Ramos (cell line): Measurements from ENCODE around the gene FLNC.

Experiments
- in situ Hi-C: fragments of 300-500 bp; cut with MboI; formaldehyde crosslinking; loops from one replicate; pipeline ENCODE4 v1.14.3; 2022; ENCODE audit warnings: low sequenced_read_pairs; ENCODE audit not compliant: unreplicated experiment

Gene FLNC, protein sequence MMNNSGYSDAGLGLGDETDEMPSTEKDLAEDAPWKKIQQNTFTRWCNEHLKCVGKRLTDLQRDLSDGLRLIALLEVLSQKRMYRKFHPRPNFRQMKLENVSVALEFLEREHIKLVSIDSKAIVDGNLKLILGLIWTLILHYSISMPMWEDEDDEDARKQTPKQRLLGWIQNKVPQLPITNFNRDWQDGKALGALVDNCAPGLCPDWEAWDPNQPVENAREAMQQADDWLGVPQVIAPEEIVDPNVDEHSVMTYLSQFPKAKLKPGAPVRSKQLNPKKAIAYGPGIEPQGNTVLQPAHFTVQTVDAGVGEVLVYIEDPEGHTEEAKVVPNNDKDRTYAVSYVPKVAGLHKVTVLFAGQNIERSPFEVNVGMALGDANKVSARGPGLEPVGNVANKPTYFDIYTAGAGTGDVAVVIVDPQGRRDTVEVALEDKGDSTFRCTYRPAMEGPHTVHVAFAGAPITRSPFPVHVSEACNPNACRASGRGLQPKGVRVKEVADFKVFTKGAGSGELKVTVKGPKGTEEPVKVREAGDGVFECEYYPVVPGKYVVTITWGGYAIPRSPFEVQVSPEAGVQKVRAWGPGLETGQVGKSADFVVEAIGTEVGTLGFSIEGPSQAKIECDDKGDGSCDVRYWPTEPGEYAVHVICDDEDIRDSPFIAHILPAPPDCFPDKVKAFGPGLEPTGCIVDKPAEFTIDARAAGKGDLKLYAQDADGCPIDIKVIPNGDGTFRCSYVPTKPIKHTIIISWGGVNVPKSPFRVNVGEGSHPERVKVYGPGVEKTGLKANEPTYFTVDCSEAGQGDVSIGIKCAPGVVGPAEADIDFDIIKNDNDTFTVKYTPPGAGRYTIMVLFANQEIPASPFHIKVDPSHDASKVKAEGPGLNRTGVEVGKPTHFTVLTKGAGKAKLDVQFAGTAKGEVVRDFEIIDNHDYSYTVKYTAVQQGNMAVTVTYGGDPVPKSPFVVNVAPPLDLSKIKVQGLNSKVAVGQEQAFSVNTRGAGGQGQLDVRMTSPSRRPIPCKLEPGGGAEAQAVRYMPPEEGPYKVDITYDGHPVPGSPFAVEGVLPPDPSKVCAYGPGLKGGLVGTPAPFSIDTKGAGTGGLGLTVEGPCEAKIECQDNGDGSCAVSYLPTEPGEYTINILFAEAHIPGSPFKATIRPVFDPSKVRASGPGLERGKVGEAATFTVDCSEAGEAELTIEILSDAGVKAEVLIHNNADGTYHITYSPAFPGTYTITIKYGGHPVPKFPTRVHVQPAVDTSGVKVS (N-terminal part only)

DNA sequence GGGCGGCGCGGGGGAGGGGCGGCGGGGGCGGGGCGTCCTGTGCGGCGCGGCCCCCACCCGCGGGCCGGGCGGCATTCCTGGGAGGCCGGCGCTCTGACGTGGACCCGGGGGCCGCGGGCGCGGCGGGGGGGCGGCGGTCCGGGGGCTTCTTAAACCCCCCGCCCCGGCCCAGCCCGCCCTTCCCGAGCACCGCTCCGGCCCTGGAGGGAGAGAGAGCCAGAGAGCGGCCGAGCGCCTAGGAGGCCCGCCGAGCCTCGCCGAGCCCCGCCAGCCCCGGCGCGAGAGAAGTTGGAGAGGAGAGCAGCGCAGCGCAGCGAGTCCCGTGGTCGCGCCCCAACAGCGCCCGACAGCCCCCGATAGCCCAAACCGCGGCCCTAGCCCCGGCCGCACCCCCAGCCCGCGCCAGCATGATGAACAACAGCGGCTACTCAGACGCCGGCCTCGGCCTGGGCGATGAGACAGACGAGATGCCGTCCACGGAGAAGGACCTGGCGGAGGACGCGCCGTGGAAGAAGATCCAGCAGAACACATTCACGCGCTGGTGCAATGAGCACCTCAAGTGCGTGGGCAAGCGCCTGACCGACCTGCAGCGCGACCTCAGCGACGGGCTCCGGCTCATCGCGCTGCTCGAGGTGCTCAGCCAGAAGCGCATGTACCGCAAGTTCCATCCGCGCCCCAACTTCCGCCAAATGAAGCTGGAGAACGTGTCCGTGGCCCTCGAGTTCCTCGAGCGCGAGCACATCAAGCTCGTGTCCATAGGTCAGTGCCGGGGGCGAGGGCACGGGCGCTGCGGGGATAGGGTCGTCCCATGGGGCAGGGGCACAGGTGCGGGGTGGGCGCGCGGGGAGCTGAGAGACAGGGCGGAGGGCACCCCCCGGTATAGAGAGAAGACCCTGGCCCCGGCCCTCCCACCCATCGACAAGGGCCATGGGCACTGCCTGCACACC is at the start of gene FLNC:
FLNC (plus strand) TSS at position 176 of the 947 bp plus-strand sequence; CDS start at position 408, 232 bp downstream.
- in situ Hi-C loops = no loop called here

DNA sequence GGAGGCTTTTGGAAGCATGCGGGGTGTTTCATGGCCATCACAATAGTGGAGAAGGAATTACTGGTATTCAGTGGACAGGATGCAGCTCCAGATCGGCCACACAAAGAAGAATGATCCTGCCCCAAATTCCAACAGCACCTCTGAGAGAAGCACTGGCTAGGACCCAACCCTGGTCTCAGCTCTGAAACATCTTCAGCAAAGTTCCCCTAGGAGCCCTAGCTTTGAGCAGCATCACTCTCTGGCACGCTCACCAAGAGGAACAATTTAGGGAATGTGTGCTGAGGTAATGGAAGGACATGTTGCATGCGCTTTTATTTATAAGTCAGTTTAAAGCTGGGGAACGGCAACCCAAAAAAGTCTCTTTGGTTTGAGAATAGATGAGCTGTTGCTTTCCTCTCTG is 49.1 kb upstream of the FLNC start:
- in situ Hi-C loops = no loop called here

DNA sequence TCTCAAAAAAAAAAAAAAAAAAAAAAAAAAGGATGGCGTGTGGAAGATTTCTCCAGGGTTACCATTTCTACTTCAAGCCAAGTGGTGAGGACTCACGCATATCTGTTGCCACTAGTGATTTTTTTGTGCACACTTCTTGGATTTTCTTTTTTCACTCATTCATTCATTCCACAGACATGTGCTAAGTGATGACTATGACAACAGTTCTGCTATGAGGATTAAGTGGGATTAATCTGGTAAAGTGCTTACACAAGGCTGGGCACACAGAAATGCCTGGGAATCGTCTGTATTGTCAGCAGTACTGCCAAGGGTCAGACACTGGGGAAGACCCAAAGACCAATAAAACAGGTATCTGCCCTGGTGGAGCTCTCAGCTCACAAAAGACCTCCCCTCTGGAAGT is 48.4 kb upstream of the FLNC start:
- in situ Hi-C loops = no loop called here

DNA sequence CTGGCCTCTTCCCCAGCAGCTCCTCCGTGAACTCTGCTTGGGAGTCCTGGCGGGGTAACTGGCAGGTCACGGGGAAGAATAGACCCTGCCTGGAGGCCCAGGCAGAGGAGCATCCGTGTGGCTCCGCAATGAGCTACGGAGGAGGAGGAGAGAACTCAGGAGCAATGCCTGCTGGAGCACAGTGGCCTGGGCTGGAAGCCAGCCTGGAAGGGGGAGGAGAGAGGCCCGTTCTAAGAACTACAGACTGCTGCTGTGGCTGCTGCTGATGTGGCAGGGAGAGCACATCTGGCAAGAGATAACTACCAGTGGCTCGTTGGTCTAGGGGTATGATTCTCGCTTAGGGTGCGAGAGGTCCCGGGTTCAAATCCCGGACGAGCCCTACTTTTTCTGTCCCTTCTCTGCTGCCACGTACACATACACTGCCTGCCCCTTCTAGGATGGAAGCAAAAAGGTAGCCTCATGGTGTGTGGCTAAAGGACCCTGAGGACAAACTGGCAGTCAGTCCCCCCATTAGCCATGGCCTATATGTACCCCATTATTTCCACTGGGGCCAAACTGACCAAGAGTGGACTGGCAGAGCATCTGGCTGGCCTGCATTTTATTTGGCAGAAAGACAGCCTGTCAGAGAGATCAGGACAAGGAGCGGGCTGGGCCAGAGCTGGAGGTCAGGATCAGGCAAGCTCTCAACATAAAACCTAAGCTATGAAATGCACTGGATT is 46.9 kb upstream of the FLNC start:
- in situ Hi-C loops = no loop called here

DNA sequence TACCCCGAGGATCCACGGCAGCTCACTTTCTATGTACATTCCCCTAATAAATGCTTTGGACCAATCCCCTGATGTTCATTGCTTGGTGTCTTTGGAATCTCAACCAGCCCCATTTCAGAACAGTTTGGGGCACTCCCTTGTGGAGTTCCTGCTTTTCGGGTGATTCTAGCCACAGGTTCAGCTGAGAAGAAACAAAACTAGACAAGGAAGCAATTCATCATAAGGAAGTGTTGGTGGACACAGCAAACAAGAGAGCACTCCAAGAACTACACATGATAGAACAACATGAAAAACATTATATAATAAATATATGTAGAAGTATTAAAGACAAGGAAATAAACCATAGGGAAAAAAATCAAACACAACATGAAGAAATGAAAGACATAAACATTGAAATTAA is 44.5 kb upstream of the FLNC start:
- in situ Hi-C loops = no loop called here

DNA sequence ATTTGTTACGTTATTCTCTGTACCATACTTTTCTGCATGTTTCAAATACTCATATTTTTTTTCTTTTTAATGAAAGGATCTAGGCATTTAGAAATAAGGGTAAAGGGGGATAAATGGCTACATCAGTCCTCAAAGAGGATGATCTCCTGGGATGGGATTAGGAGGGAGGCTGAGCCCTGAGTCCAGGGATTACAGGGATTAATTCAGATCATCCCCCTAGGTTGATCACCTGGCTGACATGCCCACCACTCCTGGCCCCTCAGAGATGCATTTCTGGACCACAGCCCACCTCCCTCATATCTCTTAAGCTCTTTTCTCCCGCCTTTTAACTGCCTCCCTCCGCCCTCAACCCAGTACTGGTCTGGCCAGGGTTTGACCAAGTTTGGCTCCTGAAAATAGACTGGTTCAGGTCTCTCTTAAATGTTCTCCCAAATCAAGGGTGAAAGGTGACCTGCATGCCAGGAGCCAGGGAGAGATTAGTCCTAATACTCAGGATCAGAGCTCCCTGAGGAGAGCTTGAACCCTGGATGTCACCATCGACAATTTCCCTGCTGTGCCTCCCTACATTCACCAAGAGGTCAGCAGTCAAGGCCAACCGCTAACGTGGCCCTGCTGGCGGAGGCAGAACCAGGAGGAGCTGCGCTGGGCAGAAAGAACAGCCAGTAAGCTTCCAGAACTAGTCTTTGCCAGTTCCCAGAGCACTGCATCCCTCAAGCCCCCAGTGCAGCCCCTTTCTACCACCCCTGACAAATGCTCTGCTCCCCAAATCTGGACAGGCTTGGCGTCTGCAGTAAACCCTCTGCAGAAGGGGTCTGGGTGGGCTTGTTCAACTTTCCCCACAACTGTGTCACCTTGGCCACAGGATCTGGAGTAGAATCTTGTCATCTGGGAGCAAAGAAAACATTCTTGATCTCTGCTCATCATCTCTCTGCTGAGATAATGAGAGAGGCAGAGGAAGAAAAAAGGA is 41.5 kb upstream of the FLNC start:
- in situ Hi-C loops = no loop called here

DNA sequence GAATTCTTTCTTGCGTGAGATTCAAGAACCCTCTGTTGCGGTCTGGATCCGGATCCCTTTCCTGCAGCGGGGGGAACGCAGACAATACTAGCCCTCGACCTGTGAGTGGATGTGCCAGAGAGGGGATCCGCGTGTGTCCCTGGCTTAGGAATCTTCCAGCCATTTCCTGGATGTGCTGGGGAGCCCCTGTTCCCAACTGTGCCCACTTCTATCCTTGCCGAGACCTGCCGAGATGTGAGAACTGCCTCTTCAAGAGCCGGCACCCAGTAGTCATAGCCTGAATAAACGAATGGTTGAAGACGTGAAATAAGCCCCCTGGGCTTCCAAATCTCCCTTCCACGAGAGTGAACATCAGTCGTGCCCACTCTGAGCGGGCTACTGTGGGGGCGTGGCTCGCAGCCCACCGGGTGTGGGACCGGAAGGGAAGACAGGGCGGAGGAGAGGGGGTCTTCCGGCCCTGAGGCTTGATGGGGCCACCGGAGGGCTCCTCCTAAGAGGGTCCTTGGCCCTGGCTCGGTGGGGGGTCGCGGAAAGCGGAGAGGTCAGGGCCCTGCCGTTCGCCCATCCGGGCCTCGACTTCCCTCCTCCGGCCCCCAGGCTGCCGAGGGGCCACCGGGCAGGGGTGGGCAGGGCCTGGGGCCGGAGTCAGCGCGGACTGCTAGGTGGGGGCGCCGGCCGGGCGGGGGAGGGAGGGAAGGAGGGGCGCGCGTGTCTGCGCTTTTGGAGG is 39.7 kb upstream of the FLNC start:
- in situ Hi-C loops = no loop called here

DNA sequence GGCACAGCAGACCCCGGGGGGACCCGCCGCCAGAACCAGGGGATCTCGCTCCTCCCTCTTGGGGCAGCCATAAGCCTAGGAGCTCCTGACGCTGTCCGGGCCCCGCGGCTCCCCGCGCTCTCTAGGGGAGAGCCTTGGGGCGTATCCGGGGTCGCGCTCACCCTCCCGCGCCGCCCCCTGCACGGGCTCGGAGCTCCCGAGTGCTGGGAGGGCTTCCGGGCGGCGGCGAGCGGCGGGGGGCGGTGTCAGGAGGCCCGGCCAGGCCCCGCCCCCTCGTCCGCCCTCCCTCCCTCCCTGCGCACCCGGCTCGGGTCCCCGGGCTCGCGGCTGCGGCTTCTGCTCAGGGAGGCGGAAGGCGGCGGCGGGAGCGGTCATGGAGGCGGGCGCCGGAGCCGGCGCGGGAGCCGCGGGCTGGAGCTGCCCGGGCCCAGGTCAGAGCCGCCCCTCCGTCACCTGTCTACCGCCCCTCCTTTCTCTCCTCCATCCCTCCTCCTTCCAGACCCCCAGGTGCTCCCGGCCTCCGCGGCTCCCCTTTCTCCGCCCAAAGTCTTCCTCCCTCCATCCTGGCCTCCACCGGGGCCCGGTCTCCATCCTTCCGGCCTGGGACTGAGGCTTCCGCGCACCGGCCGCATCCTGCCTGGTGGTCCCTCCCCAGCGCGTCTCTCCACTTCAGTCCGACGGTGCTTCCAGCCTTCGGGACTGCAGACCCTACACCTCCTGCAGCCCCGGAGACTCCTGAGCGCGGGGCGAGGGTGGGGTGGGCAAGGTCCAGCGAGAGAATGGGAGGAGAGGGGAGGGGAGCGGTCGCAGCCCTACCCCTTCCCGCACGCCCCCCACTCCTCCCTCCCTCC is 38.9 kb upstream of the FLNC start, which contains the start of gene CCDC136:
CCDC136 (plus strand) TSS at position 848 of the 851 bp plus-strand sequence. CDS start 444 bp downstream, outside the sequence.
- in situ Hi-C loops = no loop called here

DNA sequence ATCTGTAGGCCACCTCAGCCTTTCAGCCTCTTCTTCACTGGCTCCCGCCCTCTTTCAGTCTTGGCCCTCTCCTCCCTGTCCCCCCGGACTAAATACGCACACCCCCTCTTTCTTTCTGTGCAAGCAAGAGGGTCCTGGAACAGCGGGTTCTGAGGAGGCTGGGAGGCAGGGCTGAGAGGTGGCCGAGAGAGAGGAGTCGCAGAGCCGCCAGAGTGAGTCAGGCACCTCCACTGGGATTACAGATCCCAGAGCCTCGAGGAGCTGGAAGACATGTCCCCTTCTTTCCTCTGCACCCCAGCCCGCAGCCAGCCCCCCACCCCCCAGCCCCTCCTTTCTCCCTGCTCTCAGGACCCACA is 38.3 kb upstream of the FLNC start:
- in situ Hi-C loops = no loop called here

DNA sequence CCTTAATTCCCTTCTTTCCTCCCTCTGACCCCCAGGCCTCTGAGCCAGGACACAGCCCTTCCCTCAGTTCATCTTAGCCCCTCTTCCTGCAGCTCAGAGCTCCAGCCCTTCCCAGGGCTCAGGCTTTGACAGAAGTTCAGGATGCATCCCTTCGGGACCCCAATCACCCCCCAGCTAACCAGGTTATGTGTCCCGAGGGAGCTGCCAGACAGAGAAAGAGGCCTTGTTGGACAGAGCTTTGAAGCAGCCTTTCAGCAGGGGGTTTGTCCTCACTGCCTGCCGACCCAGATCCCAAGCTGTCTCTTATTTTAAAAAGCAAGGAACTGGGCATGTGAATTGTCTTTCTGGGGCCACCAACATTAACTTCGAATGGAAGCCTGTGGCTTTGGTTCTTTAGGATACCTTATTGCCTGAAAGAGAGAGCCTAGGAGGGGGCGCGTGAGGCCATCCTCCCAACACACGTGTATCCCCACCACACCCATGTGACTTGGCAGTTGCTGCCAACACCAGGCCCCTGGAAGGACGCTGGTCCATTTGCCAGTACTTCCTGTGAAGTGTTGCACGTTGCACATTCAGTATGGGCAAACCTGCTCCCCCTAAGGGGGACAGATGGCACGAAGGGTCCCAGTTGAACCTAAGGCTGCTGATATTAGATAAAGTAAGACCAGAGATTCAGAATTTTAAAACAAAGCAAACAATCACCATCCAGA is 37.6 kb upstream of the FLNC start:
- in situ Hi-C loops = no loop called here

DNA sequence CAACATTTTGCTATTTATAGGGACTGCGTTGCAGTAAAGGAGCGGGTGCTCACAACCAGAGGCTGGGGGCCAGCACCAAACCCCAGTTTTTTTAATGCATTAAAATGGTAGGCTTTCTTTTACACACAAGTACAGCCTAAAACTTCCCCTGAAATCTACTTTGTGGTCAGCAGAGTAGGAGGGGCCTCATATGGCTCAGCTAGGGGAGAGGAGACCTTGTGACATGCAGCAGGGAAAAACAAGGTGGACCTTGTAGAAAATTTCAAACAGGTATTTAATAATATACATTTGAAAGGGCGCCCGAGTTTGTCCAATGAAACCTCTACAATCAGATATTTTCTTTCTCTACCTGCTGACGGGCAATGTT is 37.0 kb upstream of the FLNC start:
- in situ Hi-C loops = no loop called here

DNA sequence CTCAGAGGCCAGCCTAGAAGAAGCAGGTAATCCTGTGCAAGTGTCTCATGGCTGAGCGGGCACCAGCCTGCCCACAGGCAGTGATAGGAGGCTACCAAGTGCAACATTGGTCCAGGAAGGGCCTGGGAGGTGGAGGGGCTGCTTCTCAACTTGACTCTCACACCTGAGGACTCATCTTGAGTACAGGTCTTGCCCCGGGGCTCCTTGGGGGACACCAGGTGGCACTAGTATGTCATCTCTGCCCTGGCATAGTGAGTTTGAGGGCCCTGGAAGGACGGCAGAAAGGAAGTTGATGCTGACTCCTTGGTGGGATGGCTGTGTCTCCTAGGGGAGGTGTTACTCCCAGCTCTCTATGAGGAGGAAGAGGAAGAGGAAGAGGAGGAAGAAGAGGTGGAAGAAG is 36.2 kb upstream of the FLNC start:
- in situ Hi-C loops = no loop called here

DNA sequence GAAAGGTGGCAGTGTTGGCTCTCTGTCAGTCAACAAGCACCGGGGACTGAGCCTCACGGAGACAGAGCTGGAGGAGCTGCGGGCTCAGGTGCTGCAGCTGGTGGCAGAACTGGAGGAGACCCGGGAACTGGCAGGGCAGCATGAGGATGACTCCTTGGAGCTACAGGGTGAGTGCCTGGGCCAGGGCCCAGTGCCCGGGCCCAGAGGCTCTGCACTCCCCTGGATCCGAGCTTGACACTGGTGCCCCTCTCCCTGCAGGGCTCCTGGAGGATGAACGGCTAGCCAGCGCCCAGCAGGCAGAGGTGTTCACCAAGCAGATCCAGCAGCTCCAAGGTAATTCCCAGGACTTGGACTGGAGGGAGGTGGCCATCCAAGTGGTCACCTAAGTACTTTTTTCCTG is 35.8 kb upstream of the FLNC start:
- in situ Hi-C loops = no loop called here

DNA sequence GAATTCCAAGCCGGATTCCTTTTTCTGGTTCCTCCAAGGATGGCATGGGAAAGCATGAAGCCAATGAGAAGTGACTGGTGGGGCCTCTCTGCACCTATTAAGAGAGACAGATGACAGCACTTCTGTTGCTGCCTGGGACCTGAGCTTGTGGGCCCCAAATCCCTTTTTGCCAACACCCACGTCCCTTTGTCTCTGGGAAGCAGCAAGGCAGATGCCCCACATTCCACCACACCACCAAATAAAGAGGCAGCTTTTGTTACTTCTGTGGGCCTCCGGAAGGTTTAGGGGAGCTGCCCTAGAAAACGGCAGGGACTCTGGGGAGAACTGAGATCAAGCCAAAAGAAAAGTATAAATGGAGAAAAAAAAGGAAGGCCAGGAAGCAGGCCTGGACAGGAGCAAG is 35.1 kb upstream of the FLNC start:
- in situ Hi-C loops = no loop called here

DNA sequence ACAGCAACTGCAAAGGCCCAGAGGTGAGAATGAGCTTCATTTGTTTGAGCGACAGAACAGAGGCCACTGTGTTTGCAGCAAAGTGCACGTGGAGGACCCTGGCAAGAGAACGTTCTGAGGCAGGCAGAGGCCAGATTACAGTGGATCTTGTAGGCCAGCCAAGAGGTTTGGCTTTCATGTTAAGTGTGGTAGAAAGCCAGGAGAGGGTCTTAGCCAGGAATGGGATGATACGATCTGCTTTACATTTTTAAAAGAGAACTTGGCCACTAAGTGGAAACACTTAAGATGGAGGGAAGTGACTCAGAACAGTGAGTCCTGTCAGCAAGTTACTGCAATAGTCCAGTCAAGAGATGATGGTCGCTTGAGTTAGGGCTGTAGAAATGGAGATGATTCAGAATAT is 33.9 kb upstream of the FLNC start:
- in situ Hi-C loops = no loop called here

DNA sequence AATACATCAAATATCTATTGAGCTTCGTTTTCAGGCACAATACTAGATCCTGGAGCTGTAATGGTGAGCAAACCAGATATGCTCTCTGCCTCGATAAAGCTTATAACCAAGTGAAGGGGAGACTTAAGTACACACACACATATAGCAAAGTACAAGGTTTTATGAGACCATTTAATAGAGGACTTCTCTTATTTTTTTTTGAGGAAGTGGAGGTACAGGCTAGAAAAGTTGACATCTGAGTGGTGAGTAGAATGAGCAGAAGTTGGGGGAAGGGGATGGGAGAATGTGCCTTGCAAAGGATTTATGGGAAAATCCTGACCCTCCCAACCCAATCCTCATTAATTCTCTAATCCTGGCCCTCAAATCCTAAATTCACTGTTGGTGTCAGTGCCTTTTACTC is 30.8 kb upstream of the FLNC start:
- in situ Hi-C loops = no loop called here
